Neural cell (in vitro differentiated cells): ENCODE measurements around the gene NUP54.

Experiments used
- EP300 ChIP-seq: fragments of 450-650 bp; conservative IDR thresholded peaks from 2 replicates; pipeline ENCODE4 v1.6.1; 2014; ENCODE audit warnings: antibody characterized with exemption, mild to moderate bottlenecking, moderate library complexity; ENCODE audit not compliant: poor library complexity, severe bottlenecking
- MXI1 ChIP-seq: fragments of 450-650 bp; conservative IDR thresholded peaks from 2 replicates; pipeline ENCODE4 v1.6.1; 2014; ENCODE audit warnings: antibody characterized with exemption, mild to moderate bottlenecking; ENCODE audit not compliant: poor library complexity, severe bottlenecking
- POLR2AphosphoS5 ChIP-seq: IDR thresholded peaks from 2 replicates; pipeline ENCODE4 v1.6.1; 2012
- TF ChIP-seq, protein P1 (sequence below): fragments of 450-650 bp; IDR thresholded peaks from 2 replicates; pipeline ENCODE4 v1.5.1; 2014; ENCODE audit warnings: antibody characterized with exemption, mild to moderate bottlenecking, moderate library complexity; ENCODE audit not compliant: poor library complexity, severe bottlenecking

DNA sequence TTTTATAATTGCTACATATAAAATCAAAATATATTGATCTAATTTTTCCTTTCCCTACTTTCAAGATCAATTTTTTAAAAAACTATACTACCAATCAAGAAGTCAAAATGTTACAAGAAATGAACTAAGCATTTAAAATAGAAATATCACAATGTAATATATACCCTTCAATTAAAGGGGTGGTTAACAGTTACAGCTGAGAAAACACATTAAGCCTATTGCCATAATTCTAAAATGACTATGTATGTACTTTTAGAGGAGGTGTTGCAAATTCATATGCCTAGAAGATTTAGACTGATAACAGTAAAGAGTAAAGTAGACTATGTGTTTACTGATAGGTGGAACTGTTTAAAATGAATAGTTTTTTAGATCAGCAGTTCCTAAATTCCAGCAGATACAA lies 3.7 kb downstream of the NUP54 start:
- no peak for TF ChIP-seq MXI1
- TF ChIP-seq, protein P1, sequence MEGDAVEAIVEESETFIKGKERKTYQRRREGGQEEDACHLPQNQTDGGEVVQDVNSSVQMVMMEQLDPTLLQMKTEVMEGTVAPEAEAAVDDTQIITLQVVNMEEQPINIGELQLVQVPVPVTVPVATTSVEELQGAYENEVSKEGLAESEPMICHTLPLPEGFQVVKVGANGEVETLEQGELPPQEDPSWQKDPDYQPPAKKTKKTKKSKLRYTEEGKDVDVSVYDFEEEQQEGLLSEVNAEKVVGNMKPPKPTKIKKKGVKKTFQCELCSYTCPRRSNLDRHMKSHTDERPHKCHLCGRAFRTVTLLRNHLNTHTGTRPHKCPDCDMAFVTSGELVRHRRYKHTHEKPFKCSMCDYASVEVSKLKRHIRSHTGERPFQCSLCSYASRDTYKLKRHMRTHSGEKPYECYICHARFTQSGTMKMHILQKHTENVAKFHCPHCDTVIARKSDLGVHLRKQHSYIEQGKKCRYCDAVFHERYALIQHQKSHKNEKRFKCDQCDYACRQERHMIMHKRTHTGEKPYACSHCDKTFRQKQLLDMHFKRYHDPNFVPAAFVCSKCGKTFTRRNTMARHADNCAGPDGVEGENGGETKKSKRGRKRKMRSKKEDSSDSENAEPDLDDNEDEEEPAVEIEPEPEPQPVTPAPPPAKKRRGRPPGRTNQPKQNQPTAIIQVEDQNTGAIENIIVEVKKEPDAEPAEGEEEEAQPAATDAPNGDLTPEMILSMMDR: no peak
- no peak for TF ChIP-seq POLR2AphosphoS5
- no peak for TF ChIP-seq EP300
